Endothelial cell of umbilical vein (primary cell): ENCODE results near the gene MARK4. TPM values are rescaled to one million over a fixed set of nuclear protein-coding genes. Genes with fewer than 3 reads are reported as not detected.

Experiments
- BruUV-seq: library from RNA; stranded (reverse); fragments of 400-500 nt; replicated peaks from 2 replicates; lab custom pipeline; 2021; lab: Mats Ljungman, UMichigan
- CTCF ChIA-PET: fragments of 300-600, 350-600 bp; sonication (Branson Sonifier 250); formaldehyde crosslinking; loops from one replicate; lab custom pipeline; 2021; ENCODE audit warnings: antibody characterized with exemption, inconsistent platforms; lab: Charles Lee
- POLR2A ChIA-PET: fragments of 300-600, 350-600 bp; sonication (Branson Sonifier 250); formaldehyde crosslinking; loops from one replicate; lab custom pipeline; 2021; ENCODE audit warnings: antibody characterized with exemption, inconsistent platforms; lab: Charles Lee
- DNase-seq: peaks from one replicate; pipeline ENCODE4 v3.0.0-alpha.2; 2011; ENCODE audit warnings: low read depth, low spot score
- FAIRE-seq: peaks from 2 replicates; lab custom pipeline; 2011; peaks lifted over from hg19 to GRCh38; lab: Jason Lieb, UNC
- H2AFZ ChIP-seq: 2 replicates; pipeline ENCODE4 v1.6.0; 2012; ENCODE audit warnings: low read depth, low read length, control low read depth, inconsistent platforms
- H3K27ac ChIP-seq: 2 replicates; pipeline ENCODE4 v1.5.1; 2011; ENCODE audit warnings: low read depth, mild to moderate bottlenecking, control low read depth, low read length, moderate library complexity; ENCODE audit not compliant: insufficient read depth
- H3K27me3 ChIP-seq, 2 experiments: 2 replicates each; pipeline versions ENCODE4 v1.6.0 to v1.6.1; 2011; ENCODE audit warnings: low read length in 2 of 2, mixed read lengths in 1 of 2; ENCODE audit not compliant: control insufficient read depth in 2 of 2, insufficient read depth in 2 of 2
- H3K36me3 ChIP-seq, 2 experiments: 2 replicates in 1 of 2; 3 replicates in 1 of 2; pipeline ENCODE4 v1.5.1; 2011; ENCODE audit warnings: low read length in 2 of 2, mild to moderate bottlenecking in 1 of 2, moderate library complexity in 1 of 2; ENCODE audit not compliant: control insufficient read depth in 2 of 2, insufficient read depth in 2 of 2; ENCODE audit errors: extremely low read depth in 1 of 2
- H3K4me1 ChIP-seq: 3 replicates; pipeline ENCODE4 v1.5.1; 2011; ENCODE audit warnings: mild to moderate bottlenecking, low read length; ENCODE audit not compliant: control insufficient read depth, insufficient read depth; ENCODE audit errors: extremely low read depth
- H3K4me2 ChIP-seq: 2 replicates; pipeline ENCODE4 v1.6.1; 2011; ENCODE audit warnings: low read length, control low read depth, mixed read lengths; ENCODE audit not compliant: insufficient read depth
- H3K4me3 ChIP-seq, 3 experiments: fragments of 200-600 bp in 1 of 3; sonication (generic), shearing (Covaris generic) in 1 of 3; replicated peaks in 1 of 3; 2 replicates each; pipeline ENCODE4 v1.5.1; 2011 to 2016; ENCODE audit warnings: control low read depth in 3 of 3, low read length in 3 of 3, mild to moderate bottlenecking in 2 of 3, inconsistent platforms in 1 of 3, low read depth in 1 of 3, moderate library complexity in 1 of 3; ENCODE audit not compliant: insufficient read depth in 1 of 3
- H3K79me2 ChIP-seq: 2 replicates; pipeline ENCODE4 v1.6.0; 2012; ENCODE audit warnings: low read length, inconsistent platforms; ENCODE audit not compliant: control insufficient read depth, insufficient read depth
- H3K9ac ChIP-seq: replicated peaks from 2 replicates; pipeline ENCODE3; 2011; ENCODE audit warnings: low read length, control low read depth; ENCODE audit not compliant: insufficient read depth; ENCODE audit errors: extremely low read depth
- H3K9me1 ChIP-seq: replicated peaks from 3 replicates; pipeline ENCODE4 v1.6.0; 2011; ENCODE audit warnings: mild to moderate bottlenecking, low read length; ENCODE audit not compliant: control insufficient read depth, insufficient read depth; ENCODE audit errors: extremely low read depth
- H3K9me3 ChIP-seq: replicated peaks from 2 replicates; pipeline ENCODE4 v1.5.1; 2012; ENCODE audit warnings: low read length, inconsistent platforms; ENCODE audit not compliant: control insufficient read depth, insufficient read depth
- H4K20me1 ChIP-seq: replicated peaks from 2 replicates; pipeline ENCODE3; 2011; ENCODE audit warnings: mild to moderate bottlenecking, low read length; ENCODE audit not compliant: control insufficient read depth, insufficient read depth; ENCODE audit errors: extremely low read depth
- CTCF ChIP-seq, 2 donors: IDR thresholded peaks; 1 replicate in 1 of 2; 2 replicates in 1 of 2; pipeline ENCODE4 v1.5.1; 2011; ENCODE audit warnings: low read length in 2 of 2, mild to moderate bottlenecking in 2 of 2, moderate library complexity in 2 of 2, control low read depth in 1 of 2, inconsistent platforms in 1 of 2, low read depth in 1 of 2; ENCODE audit not compliant: insufficient read depth in 1 of 2; ENCODE audit errors: extremely low read depth in 1 of 2
- EZH2 ChIP-seq: IDR thresholded peaks from 2 replicates; pipeline ENCODE4 v1.6.1; 2012; ENCODE audit warnings: borderline replicate concordance, low read depth, mild to moderate bottlenecking, moderate library complexity, low read length, inconsistent platforms; ENCODE audit not compliant: severe bottlenecking
- GATA2 ChIP-seq: IDR thresholded peaks from 2 replicates; pipeline ENCODE4 v1.7.0; 2011; ENCODE audit warnings: low read depth, mild to moderate bottlenecking, moderate library complexity, mixed read lengths, low read length; ENCODE audit not compliant: insufficient read length, insufficient read depth
- JUN ChIP-seq: IDR thresholded peaks from 2 replicates; pipeline ENCODE4 v1.6.1; 2011; ENCODE audit warnings: borderline replicate concordance, low read depth; ENCODE audit not compliant: insufficient read length, insufficient read depth
- MAX ChIP-seq: IDR thresholded peaks from 2 replicates; pipeline ENCODE4 v1.6.1; 2011; ENCODE audit not compliant: insufficient read depth, insufficient read length
- MYC ChIP-seq: IDR thresholded peaks from one replicate; pipeline ENCODE4 v1.6.1; 2011; ENCODE audit warnings: mild to moderate bottlenecking, low read depth, low read length
- POLR2A ChIP-seq: IDR thresholded peaks from 2 replicates; pipeline ENCODE4 v1.6.1; 2012; ENCODE audit warnings: low read depth, mild to moderate bottlenecking, control low read depth, low read length
- POLR2AphosphoS5 ChIP-seq: IDR thresholded peaks from 2 replicates; pipeline ENCODE4 v1.6.1; 2012; ENCODE audit warnings: low read depth, mild to moderate bottlenecking, control low read depth, low read length, moderate library complexity; ENCODE audit not compliant: insufficient read depth
- dilution Hi-C: fragments of 300-500 bp; cut with MboI; formaldehyde crosslinking; loops from one replicate; pipeline ENCODE4 v1.15.0; 2019; ENCODE audit warnings: low sequenced_read_pairs; ENCODE audit not compliant: extremely low pct_ligation_motif_present
- intact Hi-C: fragments of 100-400 bp; cut with micrococcal nuclease; formaldehyde crosslinking; loops from one replicate; pipeline ENCODE4 v1.10.0; 2022
- polyA plus RNA-seq, 4 experiments: library from polyadenylated mRNA; depleted of rRNA in 3 of 4; stranded (reverse) in 3 of 4; unstranded in 1 of 4; fragments of >200 nt; gene quantifications; 2 replicates each; pipeline versions ENCODE4 v1.2.1 to v1.2.3, GENCODE V29; 2011 to 2012; ENCODE audit warnings: missing spikeins in 1 of 4
- total RNA-seq: library from RNA; stranded (reverse); gene quantifications from 2 replicates; pipeline ENCODE4 v1.2.3, GENCODE V29; 2021

MARK4 gene
- total and polyA plus RNA-seq, 2 donors (not counting 3 experiments of a cell fraction or from before 2014, with no cell fraction given) = 13.9 to 51.6 TPM

DNA sequence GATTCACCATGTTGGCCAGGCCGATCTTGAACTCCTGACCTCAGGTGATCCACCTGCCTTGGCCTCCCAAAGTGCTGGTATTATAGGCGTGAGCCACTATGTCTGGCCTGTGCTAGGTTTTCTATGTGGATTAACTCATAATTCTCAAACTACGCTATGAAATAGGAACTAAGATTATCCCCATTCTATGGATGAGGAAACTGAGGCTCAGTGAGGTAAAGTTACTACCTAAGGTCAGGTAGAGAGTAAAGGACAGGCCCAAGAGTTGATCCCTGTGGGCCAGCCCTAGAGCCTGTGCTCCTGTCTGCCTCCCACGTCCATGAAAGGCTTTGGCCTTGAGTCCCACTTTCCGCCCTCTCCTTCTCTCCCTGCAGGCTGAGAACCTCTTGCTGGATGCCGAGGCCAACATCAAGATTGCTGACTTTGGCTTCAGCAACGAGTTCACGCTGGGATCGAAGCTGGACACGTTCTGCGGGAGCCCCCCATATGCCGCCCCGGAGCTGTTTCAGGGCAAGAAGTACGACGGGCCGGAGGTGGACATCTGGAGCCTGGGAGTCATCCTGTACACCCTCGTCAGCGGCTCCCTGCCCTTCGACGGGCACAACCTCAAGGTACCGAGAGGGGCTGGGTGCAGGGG lies 20.1 kb downstream of the MARK4 start:
- no peak for FAIRE-seq
- H3K4me2 ChIP-seq = no peak overlapping the region
- no peak for TF ChIP-seq MYC
- no peak for TF ChIP-seq MAX
- no peak for TF ChIP-seq CTCF (IDR thresholded peaks at IDR 0.05; ENCODE audit: extremely low read depth in 1 of 2, insufficient read depth in 1 of 2, low read depth in 1 of 2, low read length in 2 of 2)
- no peak for TF ChIP-seq EZH2
- no peak for TF ChIP-seq POLR2AphosphoS5
- no peak for TF ChIP-seq POLR2A
- TF ChIP-seq GATA2 = no peak
- no peak for TF ChIP-seq JUN
- H3K36me3 ChIP-seq = peaks cover 0 to 28% of the 10 kb centered on the region in 2 experiments
- H3K79me2 ChIP-seq = no peaks in the 10 kb centered on the region
- H3K27ac ChIP-seq = no peak overlapping the region
- no TSS peak for BruUV-seq
- no peaks in the 10 kb centered on the region for H3K27me3 ChIP-seq
- no peaks in the 10 kb centered on the region for H3K9me3 ChIP-seq
- no peaks in the 10 kb centered on the region for H4K20me1 ChIP-seq
- ChIA-PET CTCF (no interaction called here), POLR2A (no interaction called here)
- dilution Hi-C loops = no loop called here
- H3K9ac ChIP-seq = no peak overlapping the region
- H3K9me1 ChIP-seq = no peaks in the 10 kb centered on the region
- no peak overlapping the region for H3K4me3 ChIP-seq
- no peak for DNase-seq
- peaks cover 14% of the 10 kb centered on the region for H3K4me1 ChIP-seq
- no peak overlapping the region for H2AFZ ChIP-seq
- intact Hi-C loops = no loop called here
